ENCODE results near the gene DISP3.
A peak's percentile ranks its signal among the peaks of the same experiment; 100 is the strongest.

Gene DISP3, protein sequence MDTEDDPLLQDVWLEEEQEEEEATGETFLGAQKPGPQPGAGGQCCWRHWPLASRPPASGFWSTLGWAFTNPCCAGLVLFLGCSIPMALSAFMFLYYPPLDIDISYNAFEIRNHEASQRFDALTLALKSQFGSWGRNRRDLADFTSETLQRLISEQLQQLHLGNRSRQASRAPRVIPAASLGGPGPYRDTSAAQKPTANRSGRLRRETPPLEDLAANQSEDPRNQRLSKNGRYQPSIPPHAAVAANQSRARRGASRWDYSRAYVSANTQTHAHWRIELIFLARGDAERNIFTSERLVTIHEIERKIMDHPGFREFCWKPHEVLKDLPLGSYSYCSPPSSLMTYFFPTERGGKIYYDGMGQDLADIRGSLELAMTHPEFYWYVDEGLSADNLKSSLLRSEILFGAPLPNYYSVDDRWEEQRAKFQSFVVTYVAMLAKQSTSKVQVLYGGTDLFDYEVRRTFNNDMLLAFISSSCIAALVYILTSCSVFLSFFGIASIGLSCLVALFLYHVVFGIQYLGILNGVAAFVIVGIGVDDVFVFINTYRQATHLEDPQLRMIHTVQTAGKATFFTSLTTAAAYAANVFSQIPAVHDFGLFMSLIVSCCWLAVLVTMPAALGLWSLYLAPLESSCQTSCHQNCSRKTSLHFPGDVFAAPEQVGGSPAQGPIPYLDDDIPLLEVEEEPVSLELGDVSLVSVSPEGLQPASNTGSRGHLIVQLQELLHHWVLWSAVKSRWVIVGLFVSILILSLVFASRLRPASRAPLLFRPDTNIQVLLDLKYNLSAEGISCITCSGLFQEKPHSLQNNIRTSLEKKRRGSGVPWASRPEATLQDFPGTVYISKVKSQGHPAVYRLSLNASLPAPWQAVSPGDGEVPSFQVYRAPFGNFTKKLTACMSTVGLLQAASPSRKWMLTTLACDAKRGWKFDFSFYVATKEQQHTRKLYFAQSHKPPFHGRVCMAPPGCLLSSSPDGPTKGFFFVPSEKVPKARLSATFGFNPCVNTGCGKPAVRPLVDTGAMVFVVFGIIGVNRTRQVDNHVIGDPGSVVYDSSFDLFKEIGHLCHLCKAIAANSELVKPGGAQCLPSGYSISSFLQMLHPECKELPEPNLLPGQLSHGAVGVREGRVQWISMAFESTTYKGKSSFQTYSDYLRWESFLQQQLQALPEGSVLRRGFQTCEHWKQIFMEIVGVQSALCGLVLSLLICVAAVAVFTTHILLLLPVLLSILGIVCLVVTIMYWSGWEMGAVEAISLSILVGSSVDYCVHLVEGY (N-terminal part only)

GRCh38 chr1:11478571-11479374 lies at the start of gene DISP3:
DISP3 (plus strand) TSS chr1:11479155; CDS start chr1:11500993, 21,838 bp downstream.
- DNase-seq (ENCODE audit: low read depth, low spot score) = peak; percentile 92

DNA sequence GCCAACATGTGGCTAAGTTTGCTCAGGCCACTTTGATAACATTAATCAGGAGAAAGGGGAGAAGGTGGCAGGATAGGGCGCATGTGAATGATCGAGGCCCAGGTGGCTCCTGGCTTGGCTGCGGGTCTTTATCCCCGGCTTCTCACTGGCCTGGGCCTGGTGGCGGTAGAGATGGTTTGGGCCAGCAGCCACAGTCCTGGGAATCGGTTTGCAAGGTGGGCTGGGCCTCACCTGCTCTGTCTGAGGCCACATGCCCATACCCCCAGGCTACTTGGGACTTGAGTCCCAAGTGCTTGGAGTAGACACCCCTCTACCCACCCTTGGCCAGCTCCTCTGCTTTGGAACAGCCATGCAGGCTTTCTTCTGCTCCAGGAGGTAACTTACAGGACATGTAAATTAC lies 49.7 kb upstream of the DISP3 start:
- DNase-seq (ENCODE audit: low read depth, low spot score) = peak; percentile 11

DNA sequence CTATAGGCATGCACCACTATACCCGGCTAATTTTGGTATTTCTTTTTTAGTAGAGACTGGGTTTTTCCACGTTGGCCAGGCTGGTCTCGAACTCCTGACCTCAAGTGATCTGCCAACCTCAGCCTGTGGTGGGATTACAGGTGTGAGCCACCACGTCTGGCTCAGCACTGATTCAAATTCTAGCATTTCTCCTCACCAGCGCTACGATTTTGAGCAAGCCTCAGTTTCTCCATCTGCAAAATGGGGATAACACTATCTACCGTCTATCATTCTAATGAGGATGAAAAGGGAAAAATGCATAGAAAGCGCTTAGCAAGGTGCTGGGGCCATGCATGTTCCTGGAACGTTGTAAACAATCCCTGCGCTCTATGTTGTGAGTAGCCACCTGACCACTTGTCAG lies 49.0 kb upstream of the DISP3 start:
- DNase-seq (ENCODE audit: low read depth, low spot score) = no peak

- DNase-seq (ENCODE audit: low read depth, low spot score) = no peak
These were observed 46.9 kb upstream of the DISP3 start for GRCh38 chr1:11431941-11432507.

DNA sequence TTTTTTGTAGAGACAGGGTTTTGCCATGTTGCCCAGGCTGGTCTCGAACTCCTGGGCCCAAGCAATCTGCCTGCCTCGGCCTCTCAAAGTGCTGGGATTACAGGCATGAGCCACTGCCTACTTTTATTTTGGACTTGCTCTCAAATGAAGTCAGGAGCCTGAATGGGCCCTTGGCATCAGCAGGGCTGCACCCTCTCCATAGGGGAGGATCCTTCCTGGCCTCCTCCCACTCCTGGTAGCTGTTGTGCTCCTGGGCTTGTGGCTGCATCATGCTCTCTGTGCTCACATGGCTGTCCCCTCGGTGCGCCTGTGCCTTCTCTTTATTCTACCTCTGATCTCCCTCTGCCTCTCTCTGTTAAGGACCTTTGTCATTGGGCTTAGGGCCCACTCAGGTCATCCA lies 46.4 kb upstream of the DISP3 start:
- DNase-seq (ENCODE audit: low read depth, low spot score) = no peak

DNA sequence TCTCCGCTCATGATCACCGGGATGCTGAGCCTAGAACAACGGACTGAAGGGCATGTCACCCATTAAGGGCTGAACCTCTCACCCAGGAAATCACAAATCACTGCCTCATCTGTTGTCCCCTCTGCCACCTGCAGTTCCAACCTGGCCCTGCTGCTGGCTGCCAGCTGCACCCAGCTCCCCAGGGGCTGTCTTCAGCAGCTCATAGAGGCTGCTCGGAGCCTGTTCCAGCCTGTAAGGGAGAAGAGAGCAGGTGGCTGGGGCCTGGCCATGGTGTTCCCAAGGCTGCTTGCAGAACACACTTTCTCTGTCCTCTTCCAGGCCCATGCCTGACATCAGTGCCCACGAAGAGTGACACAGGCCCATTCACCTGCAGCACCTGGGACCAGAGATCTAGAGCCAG lies 44.5 kb upstream of the DISP3 start:
- DNase-seq (ENCODE audit: low read depth, low spot score) = no peak

DNA sequence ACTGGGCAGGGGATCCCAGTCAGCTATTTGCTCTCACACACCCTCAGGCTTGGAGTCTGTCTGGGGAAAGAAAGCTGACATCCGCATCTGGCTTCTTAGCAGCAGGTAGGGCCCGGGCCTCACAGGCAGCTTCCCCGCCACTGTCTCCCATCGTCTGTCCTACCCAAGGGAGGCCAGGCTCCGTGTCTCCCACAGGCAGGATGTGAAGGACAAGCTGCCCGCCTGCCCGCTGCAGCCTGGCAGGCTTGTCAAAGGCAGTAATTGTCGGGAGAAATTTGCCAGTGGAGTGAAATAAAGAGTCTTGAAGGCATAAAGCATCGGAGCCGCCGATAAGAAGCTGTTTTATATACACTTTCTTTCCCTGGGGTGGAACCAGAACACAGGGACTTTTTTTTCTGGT lies 44.0 kb upstream of the DISP3 start:
- DNase-seq (ENCODE audit: low read depth, low spot score) = no peak

GRCh38 chr1:11438996-11439395 lies 40.0 kb upstream of the DISP3 start:
- DNase-seq (ENCODE audit: low read depth, low spot score) = no peak

DNA sequence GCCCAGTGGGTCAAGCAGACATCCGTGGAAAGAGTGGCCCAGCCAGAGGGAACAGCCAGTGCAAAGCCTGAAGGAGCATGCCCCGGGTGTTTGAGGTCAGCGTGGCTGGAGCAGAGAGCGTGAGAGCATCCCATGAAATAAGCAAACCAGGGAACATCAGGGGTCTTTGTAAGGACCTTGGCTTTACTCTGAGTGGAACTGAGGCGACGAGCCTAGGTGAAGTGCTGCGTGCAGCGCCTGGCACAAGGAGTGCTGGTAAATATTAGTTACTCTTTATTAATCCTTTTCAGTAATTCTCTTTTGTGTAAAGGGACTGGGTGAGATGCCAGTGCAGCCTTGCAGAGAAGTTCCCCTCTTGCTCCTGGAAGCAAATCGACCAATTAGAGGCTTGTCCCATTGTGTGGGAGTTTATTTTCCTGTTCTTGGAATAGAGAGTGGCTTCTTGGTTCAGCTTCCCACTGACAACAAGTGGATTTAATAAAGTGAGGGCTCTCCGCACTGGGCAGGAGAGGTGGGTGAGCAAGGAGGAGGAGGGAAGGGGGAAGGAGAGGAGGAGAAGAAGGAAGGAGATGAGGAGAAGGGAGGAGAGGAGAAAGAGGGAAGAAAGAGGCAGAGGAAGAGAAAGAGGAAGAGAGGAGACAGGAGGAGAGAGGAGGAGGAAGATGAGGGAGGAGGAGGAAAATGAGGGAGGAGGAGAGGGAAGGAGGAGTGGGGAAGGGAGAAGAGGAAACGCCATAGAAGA lies 37.6 kb upstream of the DISP3 start:
- DNase-seq (ENCODE audit: low read depth, low spot score) = no peak

DNA sequence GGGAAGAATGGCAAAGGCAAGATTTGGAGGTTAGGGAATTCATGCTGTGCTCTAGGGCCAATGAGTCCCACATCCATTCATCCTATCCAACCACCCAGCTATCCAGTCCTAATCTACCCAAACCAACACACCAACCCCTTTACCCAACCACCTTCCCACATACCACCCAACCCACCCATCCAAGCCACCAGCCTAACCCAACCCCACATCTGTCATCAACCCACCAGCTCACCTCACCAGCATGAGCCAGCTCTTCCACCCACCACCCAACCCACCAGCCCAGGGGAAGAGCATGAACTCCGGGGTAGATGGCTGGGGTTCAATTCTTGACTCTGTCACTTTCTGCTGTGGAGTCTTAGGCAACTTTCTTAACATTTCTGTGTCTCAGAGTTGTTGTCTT lies 35.9 kb upstream of the DISP3 start:
- DNase-seq (ENCODE audit: low read depth, low spot score) = no peak

DNA sequence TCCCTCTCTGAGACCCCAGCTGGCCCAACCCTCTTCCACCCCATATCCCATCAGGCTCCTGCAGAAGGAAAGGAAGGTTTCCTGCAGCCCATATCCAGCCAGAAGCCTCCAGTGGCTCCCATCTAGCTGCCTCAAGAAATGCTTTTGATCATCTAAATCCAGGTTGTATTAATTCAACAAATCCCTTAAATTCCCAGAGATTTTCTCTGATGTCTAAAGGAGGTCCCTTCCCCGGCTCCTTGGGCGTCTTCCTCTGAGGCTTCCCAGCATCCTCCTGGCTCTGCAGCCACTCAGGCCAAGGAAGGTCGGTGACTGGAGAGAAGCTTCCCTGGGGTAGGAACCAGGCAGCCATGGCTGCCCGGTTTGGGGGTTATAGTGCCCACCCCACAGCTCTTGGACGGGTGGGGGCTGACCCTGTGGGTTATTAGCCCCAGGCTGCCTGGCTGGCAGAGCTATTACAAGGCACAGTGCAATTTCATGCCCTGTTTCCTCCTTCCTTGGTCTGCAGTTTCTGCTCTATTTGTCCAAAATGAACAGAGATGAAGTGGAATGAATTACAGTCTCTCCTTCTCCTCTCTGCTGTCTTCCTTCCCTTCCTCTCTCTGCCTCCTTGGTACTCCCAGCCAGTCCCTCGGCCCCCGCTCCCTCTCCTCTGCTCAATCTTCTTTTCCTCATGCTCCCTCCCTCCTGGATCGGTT lies 34.8 kb upstream of the DISP3 start:
- DNase-seq (ENCODE audit: low read depth, low spot score) = no peak

DNA sequence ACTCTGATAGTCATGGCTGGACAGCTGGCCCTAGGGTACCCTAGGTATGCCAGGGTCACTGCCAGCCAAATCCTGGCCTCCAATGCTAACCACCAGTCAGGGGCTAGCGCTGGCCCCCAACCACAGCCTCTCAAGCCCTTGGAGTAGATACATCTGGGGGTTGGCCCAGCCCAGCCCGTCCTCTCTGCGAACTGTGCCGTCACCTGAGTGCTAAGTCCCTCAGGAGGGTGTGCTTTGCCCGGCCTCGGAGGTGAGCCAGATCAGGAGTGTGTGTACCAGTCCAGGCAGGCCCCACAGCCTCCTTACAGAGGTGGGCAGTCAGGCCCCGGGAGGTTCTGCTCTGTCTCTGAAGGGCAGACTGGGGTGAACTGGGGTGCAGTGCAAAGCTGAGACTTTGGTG lies 34.0 kb upstream of the DISP3 start:
- DNase-seq (ENCODE audit: low read depth, low spot score) = no peak

DNA sequence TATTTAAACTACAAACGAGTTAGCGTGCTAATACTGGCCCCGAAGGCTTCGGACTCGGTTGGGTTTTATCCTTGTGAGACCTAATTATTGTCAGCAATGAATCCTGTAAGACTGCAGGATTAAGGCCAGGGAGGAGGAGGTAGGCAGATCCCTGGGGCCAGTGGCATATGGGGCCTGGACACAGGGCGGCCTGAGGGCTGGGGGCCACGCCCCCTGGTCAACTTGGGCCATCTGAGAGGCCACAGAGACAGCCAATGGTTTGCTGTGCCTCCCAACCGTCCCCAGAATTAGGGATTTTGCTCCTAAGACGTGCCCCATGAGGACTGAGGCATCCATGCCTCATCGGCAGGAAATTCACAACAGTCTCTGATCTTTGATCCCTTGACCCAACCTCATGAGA lies 31.1 kb upstream of the DISP3 start:
- no peak for DNase-seq (ENCODE audit: low read depth, low spot score)

GRCh38 chr1:11448373-11449099 lies 30.4 kb upstream of the DISP3 start:
- no peak for DNase-seq (ENCODE audit: low read depth, low spot score)

GRCh38 chr1:11449100-11449403 lies 29.9 kb upstream of the DISP3 start:
- DNase-seq (ENCODE audit: low read depth, low spot score) = no peak

GRCh38 chr1:11450310-11450709 lies 28.6 kb upstream of the DISP3 start:
- DNase-seq (ENCODE audit: low read depth, low spot score) = no peak

DNA sequence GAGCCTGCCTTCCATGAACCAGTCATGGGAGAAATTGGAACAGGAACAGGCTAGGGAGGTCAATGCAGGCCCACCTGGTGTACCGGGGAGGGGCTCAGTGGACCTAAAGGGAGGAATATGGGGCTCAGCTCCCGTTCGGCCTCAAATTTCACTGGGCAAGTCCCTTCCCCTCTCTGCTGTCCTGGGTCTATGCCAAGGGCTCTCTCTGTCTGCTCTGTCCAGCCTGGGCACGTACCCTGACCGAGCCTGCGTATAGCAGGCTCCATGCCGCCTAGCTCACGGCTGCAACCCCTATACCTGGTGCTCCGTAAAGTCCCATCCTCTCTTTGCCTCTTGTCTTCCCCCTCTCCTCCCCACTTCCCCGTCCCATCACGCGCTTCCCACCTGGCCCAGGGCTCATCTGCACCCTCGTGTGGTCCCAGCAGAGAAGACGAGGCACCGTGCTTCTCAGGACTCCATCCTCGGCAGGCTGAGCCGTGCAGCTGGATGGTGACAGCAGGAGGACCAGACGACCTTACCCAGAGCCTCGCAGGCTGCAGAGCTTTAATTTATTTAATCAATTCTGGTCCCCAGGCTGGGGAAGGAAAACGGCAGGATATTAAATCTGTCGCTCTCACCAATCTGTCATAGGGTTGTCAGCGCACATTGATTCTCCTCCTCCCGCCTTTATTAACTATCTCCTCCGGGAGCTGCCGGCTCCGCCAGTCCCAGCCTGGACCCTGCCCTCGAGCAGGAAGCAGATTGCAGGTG lies 25.0 kb upstream of the DISP3 start:
- peak; percentile 14 for DNase-seq (ENCODE audit: low read depth, low spot score)

- DNase-seq (ENCODE audit: low read depth, low spot score) = no peak
These were observed 22.9 kb upstream of the DISP3 start for GRCh38 chr1:11455967-11456570.

Measured in ELF-1 (cell line).